HG03469 (cell line): ENCODE results near the gene LY6G6D.

Experiments
- ATAC-seq: cut with Tn5 transposase; IDR thresholded peaks from one replicate; pipeline ENCODE4 v1.9.1; 2021; ENCODE audit warnings: mild to moderate bottlenecking, moderate library complexity, moderate number of reproducible peaks; ENCODE audit not compliant: unreplicated experiment

The LY6G6D gene

GRCh38 chr6:31761343-31761742 lies 46.2 kb downstream of the LY6G6D start:
- ATAC-seq, result no peak

- ATAC-seq, result no peak
Measured at GRCh38 chr6:31762356-31762755, 47.2 kb downstream of the LY6G6D start, which contains the start of gene SAPCD1. Gene SAPCD1, plus strand, starts transcription at chr6:31762656. Its CDS starts 399 bp downstream, at chr6:31763055.

GRCh38 chr6:31762878-31763618 lies 47.9 kb downstream of the LY6G6D start:
- no peak for ATAC-seq

GRCh38 chr6:31763619-31763940 lies 48.4 kb downstream of the LY6G6D start:
- ATAC-seq, result no peak

GRCh38 chr6:31764198-31764597 lies 49.0 kb downstream of the LY6G6D start:
- no peak for ATAC-seq

GRCh38 chr6:31765559-31765909 lies 50.4 kb downstream of the LY6G6D start:
- ATAC-seq, result no peak

GRCh38 chr6:31765910-31766794 lies 51.0 kb downstream of the LY6G6D start:
- ATAC-seq, result no peak

GRCh38 chr6:31767096-31767645 lies 52.0 kb downstream of the LY6G6D start:
- ATAC-seq, result no peak
